Stimulated activated CD4-positive, alpha-beta T cell treated with anti-CD3 and anti-CD28 coated beads, Interleukin-1b, Interleukin-23, amount 100 ng/mL, for 48 hours (primary cell): ENCODE data around the gene APOBEC3C.
"Not testable (repeated sequence)": the region's sequence is repeated elsewhere in the genome, so short reads cannot be mapped to it uniquely, and the experiment has no call there.

Source experiments
- DNase-seq: peaks from one replicate; pipeline ENCODE4 v3.0.0-alpha.2; 2020

Gene APOBEC3C

DNA sequence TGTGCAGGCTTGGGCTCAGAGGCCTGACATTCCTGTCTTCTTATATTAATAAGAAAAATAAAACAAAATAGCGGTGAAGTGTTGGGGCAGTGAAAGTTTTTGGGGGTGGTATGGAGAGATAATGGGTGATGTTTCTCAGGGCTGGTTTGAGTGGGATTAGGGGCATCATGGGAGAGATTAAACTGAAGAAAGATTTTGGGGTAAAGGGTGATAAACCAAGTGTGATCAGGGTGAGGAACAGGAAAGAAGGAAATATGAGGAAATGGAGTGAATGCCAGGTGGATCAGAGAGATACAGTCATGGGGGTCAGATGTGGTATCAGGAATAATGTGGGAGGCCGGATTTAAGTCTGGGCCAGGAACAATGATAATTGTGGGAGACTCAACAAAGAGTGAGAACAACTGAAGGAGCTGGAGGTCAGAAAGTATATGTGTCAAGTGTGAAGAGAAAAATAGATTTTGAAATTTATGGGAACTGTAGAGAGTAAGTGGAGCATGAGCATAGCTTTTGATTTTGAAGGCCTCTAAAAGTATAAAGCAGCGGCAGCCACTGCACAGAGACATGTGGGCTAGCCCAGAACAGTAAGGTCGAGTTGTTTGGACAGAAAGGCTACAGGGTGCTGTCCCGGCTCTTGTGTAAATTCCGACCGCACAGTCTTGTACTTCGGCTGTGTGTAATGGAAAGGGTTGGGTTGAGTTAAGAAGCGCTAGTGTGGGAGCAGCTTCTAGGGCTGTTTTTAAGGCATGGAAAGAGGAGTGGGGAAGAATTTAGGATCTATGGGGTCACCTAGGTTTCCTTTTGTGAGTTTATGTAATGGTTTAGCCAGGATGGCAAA, 52.6 kb downstream of the APOBEC3C start:
- not testable (repeated sequence) for DNase-seq

DNA sequence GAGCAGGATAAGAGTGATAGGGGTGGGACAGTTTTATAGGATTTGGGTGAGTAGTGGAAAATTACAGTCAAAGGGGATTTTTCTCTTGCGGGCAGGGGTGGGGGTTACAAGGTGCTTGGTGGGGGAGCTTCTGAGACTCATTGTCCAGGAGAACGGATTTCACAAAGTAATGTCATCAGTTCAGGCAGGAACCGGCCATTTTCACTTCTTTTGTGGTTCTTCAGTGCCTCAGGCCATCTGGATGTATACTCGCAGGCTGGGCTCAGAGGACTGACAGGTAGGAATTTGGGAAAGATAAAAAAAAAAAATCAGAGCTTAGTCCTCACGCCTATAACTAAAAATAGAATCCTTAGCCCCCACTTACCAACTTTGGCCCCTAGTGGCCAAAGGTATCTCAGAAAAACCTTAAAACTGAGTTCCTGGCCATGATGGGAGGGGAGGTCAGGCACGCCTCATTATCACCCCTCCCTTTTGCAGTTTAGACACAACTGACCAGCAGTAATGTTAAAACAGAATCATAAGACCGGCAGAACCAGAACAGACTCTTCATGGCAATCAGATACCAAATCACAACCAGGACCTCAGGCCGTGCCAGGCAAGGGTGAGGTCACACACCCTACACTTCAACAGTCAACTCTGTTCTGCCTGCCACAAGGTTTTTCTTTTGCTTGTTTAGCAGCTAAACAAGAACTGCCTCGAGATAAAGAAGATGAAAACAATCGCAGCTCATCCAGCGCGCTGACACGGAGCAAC, 54.2 kb downstream of the APOBEC3C start:
- DNase-seq: no peak
